ENCODE results near the gene TSTD2. TPM values are rescaled to one million over a fixed set of nuclear protein-coding genes. Genes with fewer than 3 reads are reported as not detected.
A peak's percentile ranks its signal among the peaks of the same experiment; 100 is the strongest.
"Not testable (repeated sequence)": the region's sequence is repeated elsewhere in the genome, so short reads cannot be mapped to it uniquely, and the experiment has no call there.

TSTD2 gene
- polyA plus RNA-seq, 5 donors: 30.1 to 43.8 (median 37.1) TPM

- no peak for DNase-seq
Measured at GRCh38 chr9:97633859-97634490, 807 bp upstream of the TSTD2 start.

DNA sequence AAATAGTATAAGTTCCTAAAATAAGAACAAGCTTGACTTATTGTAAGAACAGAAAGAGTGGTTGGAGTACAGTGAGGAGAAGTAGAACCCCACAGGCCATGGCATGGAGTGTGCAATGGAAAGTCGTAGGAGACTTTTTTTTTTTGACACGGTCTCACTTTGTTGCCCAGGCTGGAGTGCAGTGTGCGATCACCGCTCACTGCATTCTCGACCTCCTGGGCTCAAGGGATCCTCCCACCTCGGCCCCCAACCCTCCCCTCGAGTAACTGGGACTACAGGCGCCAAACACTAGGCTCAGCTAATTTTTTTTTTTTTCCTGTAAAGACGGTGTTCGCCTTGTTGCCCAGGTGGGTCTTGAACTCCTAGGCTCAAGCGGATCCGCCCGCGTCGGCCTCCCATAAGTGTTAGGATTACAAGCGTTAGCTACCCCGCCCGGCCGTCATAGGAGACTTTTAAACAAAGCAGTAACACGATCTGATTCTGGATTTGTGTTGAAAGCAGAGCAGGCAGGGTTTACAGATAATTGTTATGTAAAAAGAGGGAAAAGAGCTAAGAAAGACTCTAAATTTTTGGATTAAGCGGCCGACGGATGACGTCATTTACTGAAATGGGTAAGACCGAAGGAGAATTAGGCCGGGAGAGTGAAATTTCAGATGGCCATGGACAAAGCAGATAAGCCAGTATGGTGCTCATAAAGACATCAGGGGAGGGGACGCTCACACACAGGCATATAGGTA, 752 bp downstream of the TSTD2 start:
- DNase-seq: no peak

- DNase-seq: no peak
Measured at GRCh38 chr9:97630591-97630990, 2.6 kb downstream of the TSTD2 start.

- no peak for DNase-seq
Measured at GRCh38 chr9:97629156-97629555, 4.0 kb downstream of the TSTD2 start.

GRCh38 chr9:97628668-97629067, 4.5 kb downstream of the TSTD2 start:
- no peak for DNase-seq

GRCh38 chr9:97627624-97628023, 5.5 kb downstream of the TSTD2 start:
- DNase-seq: no peak

GRCh38 chr9:97625620-97626019, 7.5 kb downstream of the TSTD2 start:
- no peak for DNase-seq

DNA sequence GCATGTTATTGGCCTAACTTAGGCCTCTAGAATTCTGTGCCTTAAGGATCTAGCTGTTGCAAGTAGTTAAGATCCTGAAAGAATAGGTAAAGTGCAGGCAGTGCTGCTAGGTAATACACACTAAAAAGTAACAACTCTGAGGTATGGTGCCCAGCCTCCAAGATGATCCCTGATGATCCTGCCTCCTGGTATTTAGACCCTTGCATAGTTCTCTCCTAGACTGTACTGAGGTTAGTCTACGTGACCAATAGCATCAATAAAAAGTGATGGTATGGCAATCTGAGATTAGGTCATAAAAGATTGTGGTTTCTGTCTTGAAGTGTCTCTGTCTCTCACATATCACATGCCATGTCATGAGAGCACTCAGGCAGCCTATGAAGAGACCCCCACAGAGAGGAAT, 9.2 kb downstream of the TSTD2 start:
- no peak for DNase-seq

DNA sequence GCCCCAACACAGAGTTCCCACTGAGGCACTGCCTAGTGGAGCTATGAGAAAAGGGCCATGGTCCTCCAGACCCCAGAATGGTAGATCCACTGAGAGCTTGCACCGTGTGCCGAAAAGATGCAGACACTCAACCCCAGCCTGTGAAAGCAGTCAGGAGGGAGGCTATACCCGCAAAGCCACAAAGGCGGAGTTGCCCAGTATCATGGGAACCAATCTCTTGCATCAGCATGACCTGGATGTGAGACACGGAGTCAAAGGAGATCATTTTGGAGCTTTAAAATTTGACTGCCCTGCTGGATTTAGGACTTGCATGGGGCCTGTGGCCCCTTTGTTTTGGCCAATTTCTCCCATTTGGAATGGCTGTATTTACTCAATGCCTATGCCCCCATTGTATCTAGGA, 10.7 kb downstream of the TSTD2 start:
- not testable (repeated sequence) for DNase-seq

- DNase-seq: not testable (repeated sequence)
Measured at GRCh38 chr9:97620063-97620462, 13.1 kb downstream of the TSTD2 start.

DNA sequence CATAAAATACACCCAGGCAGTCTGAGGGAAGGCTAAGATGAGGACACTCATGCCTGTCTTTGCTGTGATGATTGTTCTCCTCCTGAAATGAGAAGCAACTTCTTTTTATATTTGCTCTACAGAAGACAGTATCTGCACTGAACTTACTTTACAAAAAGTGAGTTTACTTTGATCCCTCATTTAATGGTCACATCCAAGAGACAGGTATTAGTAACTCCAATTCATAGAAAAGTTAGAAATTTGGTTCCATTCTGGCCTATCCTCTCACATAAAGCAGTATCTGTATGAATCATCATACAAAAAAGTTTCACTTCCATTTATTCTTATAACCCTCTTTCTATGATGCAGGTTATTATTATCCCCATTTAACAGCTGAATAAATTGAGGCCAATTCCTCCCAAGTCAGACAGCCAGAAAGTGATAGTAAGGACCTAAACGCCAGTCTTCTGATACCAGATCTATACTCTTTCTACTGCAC, 15.2 kb downstream of the TSTD2 start:
- no peak for DNase-seq

GRCh38 chr9:97615439-97616072, 17.6 kb downstream of the TSTD2 start:
- peak in 1 of 2 donors; percentile 44 for DNase-seq

- no peak for DNase-seq
Measured at GRCh38 chr9:97604901-97605645, 28.1 kb downstream of the TSTD2 start.

- no peak for DNase-seq
Measured at GRCh38 chr9:97602430-97602829, 30.7 kb downstream of the TSTD2 start.

GRCh38 chr9:97601228-97601898, 31.8 kb downstream of the TSTD2 start:
- DNase-seq: no peak

DNA sequence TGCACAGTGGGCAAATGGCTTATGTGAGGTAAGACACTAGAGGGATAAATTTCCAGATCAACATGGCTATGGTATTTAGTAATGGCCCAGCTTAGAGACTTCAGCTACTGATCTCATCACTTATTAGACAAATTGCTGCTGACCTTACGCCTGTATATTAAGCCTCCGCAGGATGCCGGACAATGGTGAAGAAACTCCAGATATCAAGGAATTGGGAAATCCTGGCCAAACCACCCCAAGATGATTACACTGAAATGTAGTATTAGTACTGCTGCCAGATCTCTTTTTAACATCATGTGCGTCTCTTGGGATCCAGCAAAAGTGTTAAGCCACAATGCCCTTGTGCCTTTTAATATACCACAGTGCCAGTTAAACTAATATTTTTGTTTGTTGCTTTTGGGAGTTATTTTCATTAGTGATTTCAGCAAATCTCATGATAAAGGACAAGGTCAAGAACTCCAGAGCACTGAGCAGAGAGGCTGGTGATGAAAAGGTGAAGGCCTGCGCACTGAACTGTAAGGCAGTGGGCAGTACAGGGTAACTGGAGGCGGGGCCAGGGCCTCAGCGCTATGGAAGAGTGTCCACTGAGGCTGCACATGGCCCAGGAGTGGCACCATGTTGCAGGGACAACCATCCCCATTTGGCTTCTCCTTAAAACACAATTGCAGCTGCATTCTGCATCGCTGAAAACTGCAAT, 32.5 kb downstream of the TSTD2 start:
- DNase-seq: no peak

DNA sequence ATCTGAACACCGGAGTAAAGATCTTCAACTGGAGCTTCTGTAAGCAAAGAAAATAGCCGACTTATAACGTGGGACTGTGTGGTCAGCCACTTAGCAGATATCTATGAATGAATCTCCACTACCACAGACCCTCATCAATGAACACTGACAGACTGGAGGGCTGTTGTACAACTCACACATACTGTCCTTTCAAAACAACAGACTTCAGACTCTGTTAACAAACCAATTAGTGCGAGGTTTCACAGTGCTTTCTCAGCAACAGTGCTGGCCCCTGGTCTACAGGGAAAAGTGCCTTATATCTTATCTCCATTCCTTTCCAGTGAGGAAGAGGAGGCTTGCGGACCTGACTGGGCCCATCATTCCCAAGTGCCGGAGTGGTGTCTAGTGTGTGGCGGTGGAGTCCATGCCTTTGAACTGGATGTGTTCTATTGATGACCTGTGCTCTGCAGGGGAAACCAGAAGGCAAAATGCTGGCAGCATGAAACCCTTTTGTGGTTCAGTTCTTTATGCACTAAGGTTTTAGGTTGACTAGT, 33.8 kb downstream of the TSTD2 start:
- no peak for DNase-seq

DNA sequence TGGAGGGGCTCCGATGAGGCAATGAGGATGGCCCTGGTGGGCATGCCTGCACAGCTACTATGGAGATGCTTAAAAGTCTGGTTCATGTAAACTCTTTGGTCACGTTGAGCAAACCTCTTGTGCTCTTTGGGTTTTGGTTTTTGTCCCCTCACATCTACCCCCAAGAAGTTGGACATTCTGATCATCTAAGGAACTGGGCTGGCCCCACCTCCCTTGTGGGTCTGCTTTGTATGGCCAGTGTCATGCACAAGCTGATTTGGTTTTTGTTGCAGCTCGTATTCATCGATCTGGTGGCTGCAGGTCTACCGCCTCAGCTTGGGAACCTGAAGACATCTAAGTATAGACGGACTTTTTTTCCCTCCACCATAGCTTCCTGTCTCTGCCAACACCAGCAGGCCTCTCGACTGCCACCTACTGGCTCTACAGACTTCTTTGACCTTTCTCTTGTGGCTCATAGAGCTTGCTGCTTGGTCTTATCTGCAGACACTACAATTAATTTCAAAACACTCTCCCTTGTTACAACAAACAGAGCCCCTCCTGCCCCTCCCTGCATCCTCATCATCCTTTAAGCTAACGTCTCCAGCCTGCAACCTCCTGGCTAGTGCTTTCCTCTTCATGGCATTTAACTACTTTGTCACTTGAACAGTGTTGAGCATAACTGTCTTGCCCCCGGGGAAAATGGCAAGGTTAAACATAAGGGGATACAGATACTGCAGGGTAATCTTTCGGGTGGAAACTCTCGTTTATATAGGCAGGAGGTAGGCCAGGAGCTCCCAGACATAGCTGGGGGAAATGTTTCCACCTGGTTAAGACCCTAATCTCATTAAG, 34.5 kb downstream of the TSTD2 start:
- peak; percentile 54 to 56 for DNase-seq

GRCh38 chr9:97596906-97597305, 36.3 kb downstream of the TSTD2 start:
- DNase-seq: no peak
